Type B pancreatic cell (in vitro differentiated cells): ENCODE data around the gene CCDC195. TPM values are rescaled to one million over a fixed set of nuclear protein-coding genes. Genes with fewer than 3 reads are reported as not detected.
A peak's percentile ranks its signal among the peaks of the same experiment; 100 is the strongest.

Source experiments
- DNase-seq: peaks from one replicate; pipeline ENCODE4 v3.0.0; 2021; ENCODE audit warnings: mixed read lengths; ENCODE audit not compliant: unreplicated experiment; ENCODE audit errors: extremely low spot score
- H3K27ac Mint-ChIP-seq: 2 replicates; pipeline ENCODE4 v1.8.0; 2021; ENCODE audit warnings: mild to moderate bottlenecking, mixed read lengths
- H3K27me3 Mint-ChIP-seq: 2 replicates; pipeline ENCODE4 v1.8.0; 2021; ENCODE audit warnings: mixed read lengths
- H3K36me3 Mint-ChIP-seq: 2 replicates; pipeline ENCODE4 v1.8.0; 2021; ENCODE audit warnings: mixed read lengths
- H3K4me1 Mint-ChIP-seq: one replicate; pipeline ENCODE4 v1.8.0; 2021; ENCODE audit warnings: mixed read lengths; ENCODE audit not compliant: unreplicated experiment
- H3K4me3 Mint-ChIP-seq: 2 replicates; pipeline ENCODE4 v1.8.0; 2021; ENCODE audit warnings: mild to moderate bottlenecking, mixed read lengths
- H3K9me3 Mint-ChIP-seq: 2 replicates; pipeline ENCODE4 v1.8.0; 2021; ENCODE audit warnings: mixed read lengths
- CTCF ChIP-seq: fragments of 200-600 bp; sonication (generic); conservative IDR thresholded peaks from 2 replicates; pipeline ENCODE4 v1.5.0; 2021; ENCODE audit warnings: antibody characterized with exemption, mild to moderate bottlenecking
- total RNA-seq: library from RNA; stranded (reverse); gene quantifications from 2 replicates; pipeline ENCODE4 v1.2.1, GENCODE V29; 2021; ENCODE audit warnings: low replicate concordance

Gene CCDC195
- total RNA-seq, 1 donor from 2014 or later: not detected

GRCh38 chr2:224690868-224691267 is 25.3 kb downstream of the CCDC195 start:
- DNase-seq: no peak
- H3K27me3 Mint-ChIP-seq: no peaks in the 10 kb centered on the region
- no peak overlapping the region for H3K27ac Mint-ChIP-seq
- no peaks in the 10 kb centered on the region for H3K36me3 Mint-ChIP-seq
- no peak overlapping the region for H3K4me3 Mint-ChIP-seq
- TF ChIP-seq CTCF: no peak
- H3K9me3 Mint-ChIP-seq: no peaks in the 10 kb centered on the region
- H3K4me1 Mint-ChIP-seq: peaks cover 7% of the 10 kb centered on the region

- peaks cover 7% of the 10 kb centered on the region for H3K4me1 Mint-ChIP-seq
- no peaks in the 10 kb centered on the region for H3K27me3 Mint-ChIP-seq
- H3K4me3 Mint-ChIP-seq: no peak overlapping the region
- H3K9me3 Mint-ChIP-seq: no peaks in the 10 kb centered on the region
- H3K36me3 Mint-ChIP-seq: no peaks in the 10 kb centered on the region
- TF ChIP-seq CTCF: no peak
- DNase-seq: no peak
- H3K27ac Mint-ChIP-seq: peak overlapping the region; percentile 48
Measured at GRCh38 chr2:224689539-224689938, 26.6 kb downstream of the CCDC195 start.

GRCh38 chr2:224688997-224689396 is 27.2 kb downstream of the CCDC195 start:
- Mint-ChIP-seq H3K27me3 (no peaks in the 10 kb centered on the region), H3K4me3 (no peak overlapping the region), H3K4me1 (peaks cover 7% of the 10 kb centered on the region), H3K9me3 (no peaks in the 10 kb centered on the region), H3K27ac (no peak overlapping the region), H3K36me3 (no peaks in the 10 kb centered on the region)
- no peak for TF ChIP-seq CTCF
- no peak for DNase-seq

GRCh38 chr2:224687156-224687555 is 29.0 kb downstream of the CCDC195 start:
- Mint-ChIP-seq H3K9me3 (no peaks in the 10 kb centered on the region), H3K4me1 (peaks cover 7% of the 10 kb centered on the region), H3K36me3 (no peaks in the 10 kb centered on the region), H3K27me3 (no peaks in the 10 kb centered on the region), H3K4me3 (no peak overlapping the region), H3K27ac (no peak overlapping the region)
- DNase-seq: no peak
- no peak for TF ChIP-seq CTCF

GRCh38 chr2:224685121-224685520 is 31.0 kb downstream of the CCDC195 start:
- Mint-ChIP-seq H3K4me1 (peaks cover 7% of the 10 kb centered on the region), H3K27ac (no peak overlapping the region), H3K9me3 (no peaks in the 10 kb centered on the region), H3K4me3 (no peak overlapping the region), H3K27me3 (no peaks in the 10 kb centered on the region), H3K36me3 (no peaks in the 10 kb centered on the region)
- TF ChIP-seq CTCF: no peak
- DNase-seq: no peak

GRCh38 chr2:224682134-224682533 is 34.0 kb downstream of the CCDC195 start:
- TF ChIP-seq CTCF: no peak
- H3K4me1 Mint-ChIP-seq: peaks cover 11% of the 10 kb centered on the region
- H3K4me3 Mint-ChIP-seq: no peak overlapping the region
- no peaks in the 10 kb centered on the region for H3K9me3 Mint-ChIP-seq
- no peak for DNase-seq
- no peak overlapping the region for H3K27ac Mint-ChIP-seq
- no peaks in the 10 kb centered on the region for H3K27me3 Mint-ChIP-seq
- no peaks in the 10 kb centered on the region for H3K36me3 Mint-ChIP-seq
